ENCODE data around the gene CD22. TPM values are rescaled to one million over a fixed set of nuclear protein-coding genes. Genes with fewer than 3 reads are reported as not detected.

CD22 gene
- total RNA-seq, 1 experiment from 2014 or later, result not detected

- no peaks in the 10 kb centered on the region for H3K27me3 ChIP-seq (replicated peaks; ENCODE audit: control insufficient read depth, insufficient read depth, low read length)
- H3K9me3 Mint-ChIP-seq (ENCODE audit: unreplicated experiment), result no peaks in the 10 kb centered on the region
- POLR2A ChIA-PET, result interaction anchor here (0.6 kb wide), 1 partner anchor 85 kb away, joined by 4 read pairs; no protein-coding TSS in a partner anchor
- peak; percentile 90 to 94 for TF ChIP-seq CTCF (IDR thresholded peaks at IDR 0.05; ENCODE audit: insufficient read depth in 1 of 2, low read depth in 1 of 2, low read length in 1 of 2, severe bottlenecking in 1 of 2, unreplicated experiment in 1 of 2)
- CTCF ChIA-PET, result interaction anchor here (0.7 to 2.7 kb wide), 12 partner anchors 10 to 494 kb away, joined by 3 to 33 read pairs (median 4); no protein-coding TSS in a partner anchor
- intact Hi-C loops (cut with micrococcal nuclease; ENCODE audit: unreplicated experiment), result loop anchor here (1.0 to 2.0 kb wide), 4 partner anchors 28 to 143 kb away; no protein-coding TSS in a partner anchor
- no peaks in the 10 kb centered on the region for H3K9me3 ChIP-seq
- H3K4me1 ChIP-seq, result no peaks in the 10 kb centered on the region
- peak; percentile 78 to 83 for DNase-seq
- no peak overlapping the region for H3K27ac Mint-ChIP-seq (ENCODE audit: unreplicated experiment)
- no peaks in the 10 kb centered on the region for H3K36me3 ChIP-seq (ENCODE audit: control insufficient read depth, insufficient read depth, low read length)
- H3K4me1 Mint-ChIP-seq (ENCODE audit: low read depth, unreplicated experiment), result peaks cover 8% of the 10 kb centered on the region
- H3K4me3 Mint-ChIP-seq (ENCODE audit: unreplicated experiment), result no peak overlapping the region
- no peak overlapping the region for H3K4me3 ChIP-seq (ENCODE audit: low read depth, low read length)
- no peaks in the 10 kb centered on the region for H3K27me3 Mint-ChIP-seq (ENCODE audit: insufficient read depth, unreplicated experiment)
- no TSS peak for BruUV-seq (replicated peaks)
- no peaks in the 10 kb centered on the region for H3K36me3 Mint-ChIP-seq (ENCODE audit: insufficient read depth, unreplicated experiment)
These were observed 23.7 kb downstream of the CD22 start for GRCh38 chr19:35352448-35353304.

GRCh38 chr19:35353635-35354034 is 24.6 kb downstream of the CD22 start:
- no peaks in the 10 kb centered on the region for H3K4me1 ChIP-seq
- H3K27me3 ChIP-seq (replicated peaks; ENCODE audit: control insufficient read depth, insufficient read depth, low read length), result no peaks in the 10 kb centered on the region
- H3K36me3 Mint-ChIP-seq (ENCODE audit: insufficient read depth, unreplicated experiment), result no peaks in the 10 kb centered on the region
- H3K27ac Mint-ChIP-seq (ENCODE audit: unreplicated experiment), result no peak overlapping the region
- no peaks in the 10 kb centered on the region for H3K27me3 Mint-ChIP-seq (ENCODE audit: insufficient read depth, unreplicated experiment)
- no peaks in the 10 kb centered on the region for H3K9me3 ChIP-seq
- H3K4me3 ChIP-seq (ENCODE audit: low read depth, low read length), result no peak overlapping the region
- ChIA-PET POLR2A (no interaction called here), CTCF (interaction anchor here (1.2 to 2.7 kb wide), 5 partner anchors 27 to 157 kb away, joined by 6 to 33 read pairs (median 9); no protein-coding TSS in a partner anchor)
- no peaks in the 10 kb centered on the region for H3K9me3 Mint-ChIP-seq (ENCODE audit: unreplicated experiment)
- TF ChIP-seq CTCF (IDR thresholded peaks at IDR 0.05; ENCODE audit: insufficient read depth in 1 of 2, low read depth in 1 of 2, low read length in 1 of 2, severe bottlenecking in 1 of 2, unreplicated experiment in 1 of 2), result peak in 1 of 2 experiments; percentile 24
- intact Hi-C loops (cut with micrococcal nuclease; ENCODE audit: unreplicated experiment), result loop anchor here (2.0 kb wide), 2 partner anchors 27 to 73 kb away; no protein-coding TSS in a partner anchor
- no peak overlapping the region for H3K4me3 Mint-ChIP-seq (ENCODE audit: unreplicated experiment)
- no TSS peak for BruUV-seq (replicated peaks)
- H3K4me1 Mint-ChIP-seq (ENCODE audit: low read depth, unreplicated experiment), result peaks cover 8% of the 10 kb centered on the region
- peak in 1 of 2 experiments; percentile 20 for DNase-seq
- no peaks in the 10 kb centered on the region for H3K36me3 ChIP-seq (ENCODE audit: control insufficient read depth, insufficient read depth, low read length)

GRCh38 chr19:35354898-35355297 is 25.9 kb downstream of the CD22 start:
- intact Hi-C loops (cut with micrococcal nuclease; ENCODE audit: unreplicated experiment), result no loop called here
- no peaks in the 10 kb centered on the region for H3K27me3 ChIP-seq (replicated peaks; ENCODE audit: control insufficient read depth, insufficient read depth, low read length)

More at GRCh38 chr19:35354898-35355297, 25.9 kb downstream of the CD22 start:
- Mint-ChIP-seq H3K36me3 (ENCODE audit: insufficient read depth, unreplicated experiment) (no peaks in the 10 kb centered on the region), H3K27ac (ENCODE audit: unreplicated experiment) (no peak overlapping the region), H3K27me3 (ENCODE audit: insufficient read depth, unreplicated experiment) (no peaks in the 10 kb centered on the region), H3K4me1 (ENCODE audit: low read depth, unreplicated experiment) (peaks cover 8% of the 10 kb centered on the region), H3K9me3 (ENCODE audit: unreplicated experiment) (no peaks in the 10 kb centered on the region), H3K4me3 (ENCODE audit: unreplicated experiment) (no peak overlapping the region)
- BruUV-seq (replicated peaks), result no TSS peak
- H3K4me3 ChIP-seq (ENCODE audit: low read depth, low read length), result no peak overlapping the region
- no peaks in the 10 kb centered on the region for H3K36me3 ChIP-seq (ENCODE audit: control insufficient read depth, insufficient read depth, low read length)
- DNase-seq, result peak in 1 of 2 experiments; percentile 15
- ChIA-PET POLR2A (no interaction called here), CTCF (no interaction called here)
- H3K9me3 ChIP-seq, result no peaks in the 10 kb centered on the region
- no peak for TF ChIP-seq CTCF (IDR thresholded peaks at IDR 0.05; ENCODE audit: insufficient read depth in 1 of 2, low read depth in 1 of 2, low read length in 1 of 2, severe bottlenecking in 1 of 2, unreplicated experiment in 1 of 2)
- no peaks in the 10 kb centered on the region for H3K4me1 ChIP-seq
